ENCODE data around the gene UMODL1. TPM values are rescaled to one million over a fixed set of nuclear protein-coding genes. Genes with fewer than 3 reads are reported as not detected.

Gene UMODL1
- total RNA-seq, 1 experiment from 2014 or later, result not detected

DNA sequence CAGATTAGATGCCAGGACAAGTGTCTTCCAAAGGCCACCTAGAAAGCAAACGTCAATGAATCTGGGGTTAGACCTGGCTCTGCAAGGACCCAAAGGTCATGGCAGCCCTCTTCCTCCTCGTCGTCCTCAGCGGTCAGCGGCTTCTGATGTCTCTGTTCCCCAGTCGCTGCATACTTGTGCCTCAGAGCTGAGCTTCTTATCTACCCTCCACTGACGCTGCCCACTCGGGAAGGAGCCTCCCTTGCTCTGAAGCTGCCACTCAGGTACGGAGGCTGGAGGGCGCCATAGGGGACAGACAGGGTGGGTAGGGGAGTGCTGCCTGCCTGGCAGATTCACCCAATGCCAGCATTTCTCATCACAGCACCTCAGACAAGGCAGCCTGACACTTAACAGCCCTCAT is 11.4 kb upstream of the UMODL1 start:
- BruUV-seq (replicated peaks), result no TSS peak
- intact Hi-C loops (cut with micrococcal nuclease; ENCODE audit: unreplicated experiment), result no loop called here
- CTCF ChIA-PET, result no interaction called here

GRCh38 chr21:42060166-42060565 is 11.0 kb upstream of the UMODL1 start:
- Histone ChIP-seq H3K36me3 (ENCODE audit: low read depth) (no peaks in the 10 kb centered on the region), H4K20me1 (ENCODE audit: insufficient read depth) (no peaks in the 10 kb centered on the region), H3K4me2 (no peak overlapping the region), H3F3A (ENCODE audit: insufficient read depth, low read depth) (peaks cover 23% of the 10 kb centered on the region; the same call in 1 of the 2 replicates), H2AFZ (no peak overlapping the region), H3K4me3 (no peak overlapping the region), H3K9me2 (ENCODE audit: insufficient read depth) (no peaks in the 10 kb centered on the region), H3K4me1 (replicated peaks; ENCODE audit: insufficient read depth) (peaks cover 26% of the 10 kb centered on the region), H3K9me3 (ENCODE audit: insufficient read depth, low read depth) (no peaks in the 10 kb centered on the region), H3K27ac (no peak overlapping the region), H3K79me2 (ENCODE audit: low read depth) (no peaks in the 10 kb centered on the region), H3K27me3 (ENCODE audit: insufficient read depth, low read depth) (no peaks in the 10 kb centered on the region)
- POLR2A ChIA-PET (ENCODE audit: unreplicated experiment), result no interaction called here
- CTCF ChIA-PET, result no interaction called here
- no peak for TF ChIP-seq CTCF (conservative IDR thresholded peaks at IDR 0.05)
- no TSS peak for BruUV-seq (replicated peaks)
- intact Hi-C loops (cut with micrococcal nuclease; ENCODE audit: unreplicated experiment), result no loop called here
- DNase-seq, result no peak

More for the DNA sequence above, 11.4 kb upstream of the UMODL1 start:
- no peak overlapping the region for H3K4me2 ChIP-seq
- H3K9me2 ChIP-seq (ENCODE audit: insufficient read depth), result no peaks in the 10 kb centered on the region
- peaks cover 26% of the 10 kb centered on the region for H3K4me1 ChIP-seq (replicated peaks; ENCODE audit: insufficient read depth)
- no peak for TF ChIP-seq EZH2 (IDR thresholded peaks at IDR 0.05; ENCODE audit: low read depth)
- no peak for TF ChIP-seq CTCF (conservative IDR thresholded peaks at IDR 0.05)
- DNase-seq, result no peak
- POLR2A ChIA-PET (ENCODE audit: unreplicated experiment), result no interaction called here
- H3K27me3 ChIP-seq (ENCODE audit: insufficient read depth, low read depth), result no peaks in the 10 kb centered on the region
- H3K36me3 ChIP-seq (ENCODE audit: low read depth), result no peaks in the 10 kb centered on the region
- H3K79me2 ChIP-seq (ENCODE audit: low read depth), result no peaks in the 10 kb centered on the region
- no peak overlapping the region for H2AFZ ChIP-seq
- no peaks in the 10 kb centered on the region for H3K9me3 ChIP-seq (ENCODE audit: insufficient read depth, low read depth)
- H3K27ac ChIP-seq, result no peak overlapping the region
- H4K20me1 ChIP-seq (ENCODE audit: insufficient read depth), result no peaks in the 10 kb centered on the region
- no peak overlapping the region for H3K4me3 ChIP-seq
- peaks cover 23% of the 10 kb centered on the region; the same call in 1 of the 2 replicates for H3F3A ChIP-seq (ENCODE audit: insufficient read depth, low read depth)

GRCh38 chr21:42061195-42061985 is 9.7 kb upstream of the UMODL1 start:
- H3K36me3 ChIP-seq (ENCODE audit: low read depth), result no peaks in the 10 kb centered on the region
- H3K27me3 ChIP-seq (ENCODE audit: insufficient read depth, low read depth), result no peaks in the 10 kb centered on the region
- no TSS peak for BruUV-seq (replicated peaks)
- ChIA-PET CTCF (no interaction called here), POLR2A (ENCODE audit: unreplicated experiment) (no interaction called here)
- H3K4me1 ChIP-seq (replicated peaks; ENCODE audit: insufficient read depth), result peaks cover 21% of the 10 kb centered on the region
- H4K20me1 ChIP-seq (ENCODE audit: insufficient read depth), result no peaks in the 10 kb centered on the region
- no peak for TF ChIP-seq CTCF (conservative IDR thresholded peaks at IDR 0.05)
- TF ChIP-seq EZH2 (IDR thresholded peaks at IDR 0.05; ENCODE audit: low read depth), result no peak
- no peaks in the 10 kb centered on the region for H3K9me2 ChIP-seq (ENCODE audit: insufficient read depth)
- no peak overlapping the region for H3K4me2 ChIP-seq
- no peak overlapping the region for H3K4me3 ChIP-seq
- no peak overlapping the region for H2AFZ ChIP-seq
- no peak overlapping the region for H3K27ac ChIP-seq
- no peaks in the 10 kb centered on the region for H3K79me2 ChIP-seq (ENCODE audit: low read depth)
- intact Hi-C loops (cut with micrococcal nuclease; ENCODE audit: unreplicated experiment), result no loop called here
- H3K9me3 ChIP-seq (ENCODE audit: insufficient read depth, low read depth), result no peaks in the 10 kb centered on the region
- H3F3A ChIP-seq (ENCODE audit: insufficient read depth, low read depth), result peaks cover 23% of the 10 kb centered on the region; the same call in 1 of the 2 replicates
- no peak for DNase-seq
